Uterus (tissue), 2 donors: ENCODE data around the gene ABCC12.

ENCODE experiments used
- POLR2A ChIP-seq, 2 donors: fragments of 450-650 bp; IDR thresholded peaks; one replicate each; pipeline ENCODE4 v1.6.1; 2016; ENCODE audit warnings: antibody characterized with exemption in 2 of 2, mild to moderate bottlenecking in 1 of 2, moderate library complexity in 1 of 2
- TF ChIP-seq, protein P1 (sequence below), 4 experiments: fragments of 200-600 bp in 2 of 4; fragments of 450-650 bp in 2 of 4; sonication (generic) in 2 of 4; IDR thresholded peaks; one replicate each; pipeline ENCODE4 v1.5.1; 2016 to 2019; ENCODE audit warnings: antibody characterized with exemption in 4 of 4, mild to moderate bottlenecking in 2 of 4, moderate library complexity in 1 of 4

DNA sequence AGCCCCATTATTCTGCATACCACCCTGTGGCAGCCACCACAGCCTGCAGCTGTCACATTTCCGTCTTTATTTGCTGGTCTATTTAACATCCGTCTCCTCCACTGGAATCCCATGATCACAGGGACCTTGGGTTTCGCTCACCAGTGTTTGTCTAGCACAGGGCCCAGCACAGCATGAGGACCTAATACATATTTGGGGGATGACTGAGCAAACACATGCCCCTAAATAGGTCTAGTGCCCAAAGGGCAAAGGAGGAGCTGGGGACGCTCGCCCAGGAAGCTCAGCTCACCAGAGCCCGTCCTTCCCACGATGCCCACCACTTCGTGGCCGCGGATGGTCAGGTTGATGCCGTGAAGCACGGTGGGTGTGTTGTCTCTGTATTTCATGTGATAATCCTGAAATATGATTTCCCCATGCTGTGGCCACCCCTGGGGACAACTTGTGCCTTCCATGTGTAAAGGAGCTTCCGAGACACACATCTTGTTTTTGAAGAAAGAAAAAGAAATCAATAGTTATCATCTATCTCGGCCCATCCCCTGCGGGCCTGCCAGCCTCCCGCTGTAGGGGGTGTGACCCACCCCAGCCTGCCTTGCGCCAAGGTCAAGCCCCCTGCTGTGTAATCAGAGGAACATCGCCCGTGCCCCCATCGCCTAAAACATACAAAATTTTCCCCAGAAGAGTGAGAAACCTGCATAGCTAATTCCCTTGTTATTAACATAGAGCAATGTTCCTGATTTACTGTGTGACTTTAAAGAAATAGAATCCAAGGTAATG is 21.0 kb upstream of the ABCC12 start:
- no peak for TF ChIP-seq POLR2A (IDR thresholded peaks at IDR 0.05)
- TF ChIP-seq, protein P1, sequence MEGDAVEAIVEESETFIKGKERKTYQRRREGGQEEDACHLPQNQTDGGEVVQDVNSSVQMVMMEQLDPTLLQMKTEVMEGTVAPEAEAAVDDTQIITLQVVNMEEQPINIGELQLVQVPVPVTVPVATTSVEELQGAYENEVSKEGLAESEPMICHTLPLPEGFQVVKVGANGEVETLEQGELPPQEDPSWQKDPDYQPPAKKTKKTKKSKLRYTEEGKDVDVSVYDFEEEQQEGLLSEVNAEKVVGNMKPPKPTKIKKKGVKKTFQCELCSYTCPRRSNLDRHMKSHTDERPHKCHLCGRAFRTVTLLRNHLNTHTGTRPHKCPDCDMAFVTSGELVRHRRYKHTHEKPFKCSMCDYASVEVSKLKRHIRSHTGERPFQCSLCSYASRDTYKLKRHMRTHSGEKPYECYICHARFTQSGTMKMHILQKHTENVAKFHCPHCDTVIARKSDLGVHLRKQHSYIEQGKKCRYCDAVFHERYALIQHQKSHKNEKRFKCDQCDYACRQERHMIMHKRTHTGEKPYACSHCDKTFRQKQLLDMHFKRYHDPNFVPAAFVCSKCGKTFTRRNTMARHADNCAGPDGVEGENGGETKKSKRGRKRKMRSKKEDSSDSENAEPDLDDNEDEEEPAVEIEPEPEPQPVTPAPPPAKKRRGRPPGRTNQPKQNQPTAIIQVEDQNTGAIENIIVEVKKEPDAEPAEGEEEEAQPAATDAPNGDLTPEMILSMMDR (IDR thresholded peaks at IDR 0.05): no peak
